Left cardiac atrium (tissue), 4 donors: Measurements from ENCODE around the gene KCNG2. TPM values are rescaled to one million over a fixed set of nuclear protein-coding genes. Genes with fewer than 3 reads are reported as not detected.
"Not testable (repeated sequence)": the region's sequence is repeated elsewhere in the genome, so short reads cannot be mapped to it uniquely, and the experiment has no call there.

Experiments
- ATAC-seq, 2 donors: fragments of 200-7000 bp; cut with Tn5 transposase; one replicate each; pipeline ENCODE4 v1.9.1; 2020; ENCODE audit warnings: mild to moderate bottlenecking in 2 of 2, moderate library complexity in 2 of 2
- DNase-seq: peaks from one replicate; pipeline ENCODE4 v3.0.0-alpha.2; 2020
- intact Hi-C, 2 donors: fragments of 100-400 bp; cut with DNase I; formaldehyde crosslinking; loops; one replicate each; pipeline versions ENCODE4 v1.14.1 to v1.15.1; 2022 to 2023
- long read RNA-seq: library from polyadenylated mRNA; unstranded; transcript quantifications from one replicate; pipeline ENCODE4 v2.0.0, GENCODE V29; 2021
- total RNA-seq, 2 donors: library from RNA; stranded (reverse); fragmentation: NEBNext Ultra II Directional; extraction: Animal tissue kit (Norgen Biotek cat#: 25700); gene quantifications; one replicate each; pipeline ENCODE4 v1.2.1, GENCODE V29; 2021
- donor health status: DM: no; HTN: yes; CAD: no.
- donor health status: DM: no; HTN: yes; CAD: no; lungs with severe emphysema.
- donor health status: DM: yes; HTN: yes; CAD: no.
- donor health status: Dilated cardiomyopathy.

The KCNG2 gene, protein sequence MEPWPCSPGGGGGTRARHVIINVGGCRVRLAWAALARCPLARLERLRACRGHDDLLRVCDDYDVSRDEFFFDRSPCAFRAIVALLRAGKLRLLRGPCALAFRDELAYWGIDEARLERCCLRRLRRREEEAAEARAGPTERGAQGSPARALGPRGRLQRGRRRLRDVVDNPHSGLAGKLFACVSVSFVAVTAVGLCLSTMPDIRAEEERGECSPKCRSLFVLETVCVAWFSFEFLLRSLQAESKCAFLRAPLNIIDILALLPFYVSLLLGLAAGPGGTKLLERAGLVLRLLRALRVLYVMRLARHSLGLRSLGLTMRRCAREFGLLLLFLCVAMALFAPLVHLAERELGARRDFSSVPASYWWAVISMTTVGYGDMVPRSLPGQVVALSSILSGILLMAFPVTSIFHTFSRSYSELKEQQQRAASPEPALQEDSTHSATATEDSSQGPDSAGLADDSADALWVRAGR
- under 1 TPM in 1 of 2 donors, not detected in 1; 0.15 TPM for total RNA-seq
- long read RNA-seq, result 0 reads

GRCh38 chr18:79797518-79798345 lies at the start of gene KCNG2:
Gene KCNG2, plus strand, starts transcription at chr18:79797938. Its CDS starts 65,730 bp downstream, at chr18:79863668.
- intact Hi-C loops, result no loop called here
- peak; percentile 56 to 69 for ATAC-seq
- DNase-seq, result no peak

- no peak for DNase-seq
- intact Hi-C loops, result no loop called here
These were observed 49.2 kb upstream of the KCNG2 start for GRCh38 chr18:79748321-79749180.

DNA sequence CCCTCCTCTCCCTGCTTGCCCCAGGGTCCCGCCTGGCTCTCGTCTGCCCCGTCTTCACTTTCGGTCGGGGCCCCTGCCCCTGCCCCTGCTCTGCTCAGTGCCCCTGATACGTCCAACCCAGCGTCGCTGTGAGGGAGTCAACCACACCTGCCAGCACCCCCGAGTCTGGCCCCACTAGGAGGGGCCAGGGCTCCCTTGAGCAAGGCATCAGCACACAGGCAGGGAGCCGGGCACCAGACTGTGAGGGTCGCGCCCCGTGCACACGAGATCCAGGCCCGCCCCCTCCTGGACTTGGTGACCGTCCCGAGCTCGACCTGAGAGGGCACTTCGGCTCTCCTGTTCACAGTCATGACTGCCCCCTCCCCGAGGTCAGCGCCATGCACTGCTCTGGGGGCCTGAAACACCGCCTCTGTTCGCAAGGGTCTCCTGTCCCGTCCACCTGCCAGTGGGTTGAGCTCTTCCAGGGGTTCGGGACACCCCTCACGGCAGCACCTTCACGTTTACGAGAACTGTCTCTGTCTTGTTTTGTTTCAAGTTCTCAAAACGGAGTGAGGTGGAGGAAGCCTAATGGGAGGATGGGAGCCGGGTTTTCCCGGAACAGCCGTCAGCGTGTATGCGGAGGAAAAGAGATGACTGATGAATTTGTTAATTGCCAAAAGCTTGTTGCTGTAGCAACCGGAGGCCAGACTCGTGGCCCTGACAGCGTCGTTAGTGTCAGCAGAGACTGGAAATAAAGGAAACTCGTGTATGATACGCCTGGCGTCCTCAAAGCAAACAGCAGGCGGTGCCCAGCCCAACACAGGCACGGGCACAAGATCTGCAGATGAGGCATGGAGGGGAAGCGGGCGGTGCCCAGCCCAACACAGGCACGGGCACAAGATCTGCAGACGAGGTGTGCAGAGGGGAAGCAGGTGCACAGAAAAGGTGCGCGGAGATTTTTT lies 48.2 kb upstream of the KCNG2 start:
- DNase-seq (no peak), ATAC-seq (peak in 1 of 2 donors; percentile 34)
- intact Hi-C loops, result no loop called here

More at GRCh38 chr18:79748321-79749180, 49.2 kb upstream of the KCNG2 start:
- ATAC-seq, result no peak

DNA sequence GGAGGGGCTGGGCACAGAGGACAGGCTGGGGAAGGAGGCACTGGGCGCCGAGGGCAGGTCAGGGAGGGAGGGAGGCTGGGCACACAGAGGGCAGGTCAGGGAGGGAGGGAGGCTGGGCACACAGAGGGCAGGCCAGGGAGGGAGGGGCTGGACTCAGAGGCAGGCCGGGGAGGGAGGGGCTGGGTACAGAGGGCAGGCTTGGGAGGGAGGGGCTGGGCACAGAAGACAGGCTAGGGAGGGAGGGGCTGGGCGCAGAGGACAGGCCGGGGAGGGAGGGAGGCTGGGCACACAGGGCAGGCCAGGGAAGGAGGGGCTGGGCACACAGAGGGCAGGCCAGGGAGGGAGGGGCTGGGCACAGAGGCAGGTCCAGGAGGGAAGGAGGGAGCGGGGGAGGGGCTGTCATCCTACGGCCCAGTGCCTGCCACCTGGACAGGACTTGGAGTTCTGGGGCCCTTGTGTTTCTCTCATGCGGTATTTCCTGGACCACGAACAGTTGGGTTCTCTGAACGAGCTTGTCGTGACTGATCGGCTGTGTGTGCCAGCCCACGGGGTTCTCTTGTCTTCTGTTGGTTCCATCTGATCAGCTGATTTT lies 46.7 kb upstream of the KCNG2 start:
- intact Hi-C loops, result no loop called here
- ATAC-seq (peak in 1 of 2 donors; percentile 30), DNase-seq (peak; percentile 12)

DNA sequence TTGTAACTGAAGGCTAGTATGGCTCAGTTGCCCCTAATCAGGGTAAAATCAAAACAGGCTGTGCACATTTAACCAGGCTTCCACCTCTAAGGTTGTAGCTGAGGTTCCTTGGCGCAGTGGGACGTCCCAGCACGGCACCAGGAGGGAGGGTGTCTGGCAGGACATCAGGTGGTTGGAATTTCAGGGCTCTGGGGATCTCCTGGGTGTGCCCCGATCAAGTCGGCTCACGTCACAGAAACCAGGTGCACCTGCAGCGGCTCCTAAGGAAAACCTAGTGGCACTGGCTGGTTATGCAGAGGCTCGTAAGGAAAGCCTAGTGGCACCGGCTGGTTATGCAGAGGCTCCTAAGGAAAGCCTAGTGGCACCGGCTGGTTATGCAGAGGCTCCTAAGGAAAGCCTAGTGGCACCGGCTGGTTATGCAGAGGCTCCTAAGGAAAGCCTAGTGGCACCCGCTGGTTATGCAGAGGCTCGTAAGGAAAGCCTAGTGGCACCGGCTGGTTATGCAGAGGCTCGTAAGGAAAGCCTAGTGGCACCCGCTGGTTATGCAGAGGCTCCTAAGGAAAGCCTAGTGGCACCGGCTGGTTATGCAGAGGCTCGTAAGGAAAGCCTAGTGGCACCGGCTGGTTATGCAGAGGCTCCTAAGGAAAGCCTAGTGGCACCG lies 45.7 kb upstream of the KCNG2 start:
- DNase-seq, ATAC-seq: not testable (repeated sequence)

GRCh38 chr18:79752946-79753345 lies 44.8 kb upstream of the KCNG2 start:
- DNase-seq, ATAC-seq: not testable (repeated sequence)

More for the DNA sequence above, 45.7 kb upstream of the KCNG2 start:
- intact Hi-C loops, result not testable (repeated sequence)

DNA sequence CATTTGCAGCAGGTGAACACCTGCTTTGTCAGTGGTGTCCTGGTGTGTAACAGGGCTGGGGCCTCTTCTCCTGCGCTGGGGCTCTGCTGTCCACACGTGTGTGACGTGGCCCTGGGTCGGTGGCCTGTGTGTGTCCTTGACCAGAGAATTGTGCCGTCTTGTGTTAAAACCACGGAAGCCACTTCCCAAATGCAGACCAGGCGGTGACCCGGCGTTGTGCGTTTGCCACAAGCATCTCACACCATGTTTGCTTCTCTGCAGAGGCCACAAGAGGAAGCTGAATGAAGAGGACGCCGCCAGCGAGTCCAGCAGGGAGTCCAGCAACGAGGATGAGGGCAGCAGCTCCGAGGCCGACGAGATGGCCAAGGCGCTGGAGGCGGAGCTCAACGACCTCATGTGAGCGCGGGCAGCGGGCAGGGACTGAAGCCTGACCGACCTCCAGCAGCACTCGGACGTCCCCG lies 44.3 kb upstream of the KCNG2 start:
- ATAC-seq (no peak), DNase-seq (no peak)
- intact Hi-C loops, result no loop called here

More at GRCh38 chr18:79752946-79753345, 44.8 kb upstream of the KCNG2 start:
- intact Hi-C loops, result not testable (repeated sequence)

GRCh38 chr18:79754022-79754761 lies 43.5 kb upstream of the KCNG2 start:
- ATAC-seq (no peak), DNase-seq (no peak)
- intact Hi-C loops, result no loop called here

GRCh38 chr18:79754831-79755351 lies 42.8 kb upstream of the KCNG2 start:
- intact Hi-C loops, result no loop called here
- ATAC-seq (no peak), DNase-seq (no peak)

GRCh38 chr18:79755496-79756142 lies 42.1 kb upstream of the KCNG2 start:
- ATAC-seq (no peak), DNase-seq (no peak)
- intact Hi-C loops, result no loop called here

- no peak for ATAC-seq
- intact Hi-C loops, result no loop called here
- DNase-seq, result no peak
These were observed 41.6 kb upstream of the KCNG2 start for GRCh38 chr18:79756143-79756500.

DNA sequence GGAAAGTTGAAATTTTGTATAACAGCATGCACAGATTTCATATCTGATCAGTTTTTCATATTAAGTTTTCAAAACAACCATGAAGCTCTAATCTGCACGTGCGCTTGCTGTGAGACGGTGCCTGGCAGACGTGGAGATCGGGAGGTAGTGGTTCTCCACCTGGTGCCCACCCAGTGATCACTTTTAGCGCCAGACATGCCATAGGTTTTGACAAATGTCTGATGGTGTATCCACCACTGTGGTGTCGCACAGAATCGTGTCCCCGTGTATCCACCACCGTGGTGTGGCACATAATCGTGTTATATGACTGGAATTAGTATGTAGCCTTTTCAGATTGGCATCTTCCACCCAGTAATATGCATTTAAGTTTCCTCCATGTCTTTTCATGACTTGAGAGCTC lies 40.9 kb upstream of the KCNG2 start:
- ATAC-seq, result no peak
- no peak for DNase-seq
- intact Hi-C loops, result no loop called here

GRCh38 chr18:79760348-79760747 lies 37.4 kb upstream of the KCNG2 start:
- DNase-seq, result no peak
- intact Hi-C loops, result no loop called here
- no peak for ATAC-seq

- intact Hi-C loops, result no loop called here
- ATAC-seq (no peak), DNase-seq (no peak)
These were observed 36.9 kb upstream of the KCNG2 start for GRCh38 chr18:79760881-79761280.

GRCh38 chr18:79763407-79763806 lies 34.3 kb upstream of the KCNG2 start:
- intact Hi-C loops, result no loop called here
- ATAC-seq (no peak), DNase-seq (no peak)

DNA sequence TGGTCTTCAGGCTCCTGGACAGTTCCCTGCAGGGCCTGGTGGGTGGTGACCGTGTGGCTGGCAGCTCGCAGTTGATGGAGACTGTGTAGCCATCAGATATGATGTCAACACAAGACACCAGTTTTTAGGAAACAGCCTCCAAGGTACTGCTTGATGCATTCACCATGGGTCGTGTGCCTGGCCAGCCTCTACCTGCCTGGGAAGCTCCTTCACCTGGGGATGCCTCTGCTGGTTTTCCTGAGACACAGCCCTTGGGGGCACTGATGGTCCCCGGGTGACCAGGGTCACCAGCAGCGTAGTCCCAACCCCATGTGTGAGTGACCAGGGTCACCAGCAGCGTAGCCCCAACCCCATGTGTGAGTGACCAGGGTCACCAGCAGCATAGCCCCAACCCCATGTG lies 33.6 kb upstream of the KCNG2 start:
- intact Hi-C loops, result no loop called here
- no peak for DNase-seq
- no peak for ATAC-seq
